Left cardiac atrium (tissue), 2 donors: ENCODE results near the gene BCAR3. TPM values are rescaled to one million over a fixed set of nuclear protein-coding genes. Genes with fewer than 3 reads are reported as not detected.

Experiments
- total RNA-seq, 2 donors: library from RNA; stranded (reverse); fragmentation: NEBNext Ultra II Directional; extraction: Animal tissue kit (Norgen Biotek cat#: 25700); gene quantifications; one replicate each; pipeline ENCODE4 v1.2.1, GENCODE V29; 2021
- donor health status: DM: no; HTN: yes; CAD: no; lungs with severe emphysema.
- donor health status: DM: yes; HTN: yes; CAD: no.

BCAR3 gene
- total RNA-seq, 2 donors from 2014 or later: 12.4 to 17.5 TPM

Other genes starting within 250 kb of the BCAR3 start
- gene FNBP1L, start 233.7 kb downstream of the BCAR3 start, total RNA-seq: 10 to 100 TPM; 18.0 to 20.9 TPM
- 10 to 100 TPM; 34.4 to 46.9 TPM for gene DNTTIP2, start 197.4 kb upstream of the BCAR3 start, total RNA-seq
- 10 to 100 TPM; 10.1 to 10.8 TPM for gene GCLM, start 227.6 kb upstream of the BCAR3 start, total RNA-seq